BE2C (cell line): Measurements from ENCODE around the gene ITK.

Source experiments
- DNase-seq: peaks from one replicate; pipeline ENCODE4 v3.0.0-alpha.2; 2020
- H3K27me3 ChIP-seq: fragments of 250-450 bp; sonication (Bioruptor Pico); 2 replicates; pipeline ENCODE4 v1.5.1; 2020; ENCODE audit warnings: mild to moderate bottlenecking
- H3K36me3 ChIP-seq: fragments of 250-450 bp; sonication (Bioruptor Pico); 2 replicates; pipeline ENCODE4 v1.5.1; 2020; ENCODE audit warnings: mild to moderate bottlenecking
- H3K4me1 ChIP-seq: fragments of 250-450 bp; sonication (Bioruptor Pico); 2 replicates; pipeline ENCODE4 v1.5.1; 2020
- H3K4me3 ChIP-seq: 2 replicates; pipeline ENCODE4 v1.5.1; 2011; ENCODE audit warnings: low read depth, low read length
- H3K9me3 ChIP-seq: fragments of 250-450 bp; sonication (Bioruptor Pico); 2 replicates; pipeline ENCODE4 v1.5.1; 2020
- TF ChIP-seq, protein P1 (sequence below): IDR thresholded peaks from 2 replicates; pipeline ENCODE4 v1.5.1; 2012; ENCODE audit warnings: mild to moderate bottlenecking, low read depth, low read length

ITK gene

DNA sequence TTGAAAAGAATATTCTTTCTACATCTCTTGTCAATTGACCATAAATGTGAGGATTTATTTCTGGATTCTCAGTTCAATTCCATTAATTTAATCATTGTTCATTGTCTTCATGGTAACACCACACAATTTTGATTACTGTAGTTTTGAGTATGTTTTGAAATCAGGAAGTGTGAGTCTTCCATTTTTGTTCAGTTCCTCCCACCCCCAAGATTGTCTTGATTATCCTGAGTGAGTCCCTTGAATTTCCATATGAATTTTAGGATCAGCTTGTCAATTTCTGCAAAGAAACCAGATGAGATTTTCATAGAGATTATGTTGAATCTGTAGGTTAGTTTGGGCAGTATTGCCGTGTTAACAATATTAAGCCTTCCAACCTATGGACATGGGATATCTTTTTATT, 94.8 kb downstream of the ITK start:
- Histone ChIP-seq H3K9me3 (no peaks in the 10 kb centered on the region), H3K36me3 (no peaks in the 10 kb centered on the region), H3K4me3 (no peak overlapping the region), H3K4me1 (no peaks in the 10 kb centered on the region), H3K27me3 (no peaks in the 10 kb centered on the region)
- TF ChIP-seq, protein P1, sequence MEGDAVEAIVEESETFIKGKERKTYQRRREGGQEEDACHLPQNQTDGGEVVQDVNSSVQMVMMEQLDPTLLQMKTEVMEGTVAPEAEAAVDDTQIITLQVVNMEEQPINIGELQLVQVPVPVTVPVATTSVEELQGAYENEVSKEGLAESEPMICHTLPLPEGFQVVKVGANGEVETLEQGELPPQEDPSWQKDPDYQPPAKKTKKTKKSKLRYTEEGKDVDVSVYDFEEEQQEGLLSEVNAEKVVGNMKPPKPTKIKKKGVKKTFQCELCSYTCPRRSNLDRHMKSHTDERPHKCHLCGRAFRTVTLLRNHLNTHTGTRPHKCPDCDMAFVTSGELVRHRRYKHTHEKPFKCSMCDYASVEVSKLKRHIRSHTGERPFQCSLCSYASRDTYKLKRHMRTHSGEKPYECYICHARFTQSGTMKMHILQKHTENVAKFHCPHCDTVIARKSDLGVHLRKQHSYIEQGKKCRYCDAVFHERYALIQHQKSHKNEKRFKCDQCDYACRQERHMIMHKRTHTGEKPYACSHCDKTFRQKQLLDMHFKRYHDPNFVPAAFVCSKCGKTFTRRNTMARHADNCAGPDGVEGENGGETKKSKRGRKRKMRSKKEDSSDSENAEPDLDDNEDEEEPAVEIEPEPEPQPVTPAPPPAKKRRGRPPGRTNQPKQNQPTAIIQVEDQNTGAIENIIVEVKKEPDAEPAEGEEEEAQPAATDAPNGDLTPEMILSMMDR = no peak
- DNase-seq = no peak

GRCh38 chr5:157278319-157279037, 97.8 kb downstream of the ITK start:
- Histone ChIP-seq H3K27me3 (no peaks in the 10 kb centered on the region), H3K4me1 (no peaks in the 10 kb centered on the region), H3K4me3 (no peak overlapping the region), H3K9me3 (no peaks in the 10 kb centered on the region), H3K36me3 (no peaks in the 10 kb centered on the region)
- DNase-seq = no peak
- TF ChIP-seq, protein P1 = no peak

GRCh38 chr5:157279605-157280239, 99.1 kb downstream of the ITK start:
- H3K36me3 ChIP-seq = no peaks in the 10 kb centered on the region
- no peaks in the 10 kb centered on the region for H3K4me1 ChIP-seq
- no peak for DNase-seq
- TF ChIP-seq, protein P1 = no peak
- H3K4me3 ChIP-seq = no peak overlapping the region
- no peaks in the 10 kb centered on the region for H3K27me3 ChIP-seq
- H3K9me3 ChIP-seq = no peaks in the 10 kb centered on the region

DNA sequence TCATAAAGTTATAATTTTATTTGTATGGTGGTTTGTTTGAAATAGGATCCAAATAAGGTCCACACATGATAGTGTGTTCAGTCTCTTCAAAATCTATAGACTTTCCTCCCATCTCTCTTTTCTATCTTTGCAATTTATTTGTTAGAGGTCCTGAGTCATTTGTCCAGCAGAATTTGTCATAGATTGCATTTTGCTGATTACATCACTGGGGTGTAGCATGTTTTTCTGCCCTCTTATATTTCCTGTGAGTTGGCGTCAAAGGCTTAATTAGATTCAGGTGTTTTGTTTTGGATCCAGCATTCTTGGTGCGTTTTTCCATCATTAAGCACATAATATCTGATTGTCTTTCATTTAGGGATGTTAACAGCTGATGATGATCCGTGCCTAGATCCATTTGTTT, 100.3 kb downstream of the ITK start:
- H3K4me3 ChIP-seq = no peak overlapping the region
- no peaks in the 10 kb centered on the region for H3K27me3 ChIP-seq
- no peaks in the 10 kb centered on the region for H3K36me3 ChIP-seq
- no peaks in the 10 kb centered on the region for H3K9me3 ChIP-seq
- no peak for DNase-seq
- no peaks in the 10 kb centered on the region for H3K4me1 ChIP-seq
- TF ChIP-seq, protein P1 = no peak

- H3K4me1 ChIP-seq = no peaks in the 10 kb centered on the region
- no peak overlapping the region for H3K4me3 ChIP-seq
- H3K36me3 ChIP-seq = no peaks in the 10 kb centered on the region
- TF ChIP-seq, protein P1 = no peak
- H3K9me3 ChIP-seq = no peaks in the 10 kb centered on the region
- no peak for DNase-seq
- H3K27me3 ChIP-seq = no peaks in the 10 kb centered on the region
Measured at GRCh38 chr5:157282150-157282549, 101.5 kb downstream of the ITK start.

DNA sequence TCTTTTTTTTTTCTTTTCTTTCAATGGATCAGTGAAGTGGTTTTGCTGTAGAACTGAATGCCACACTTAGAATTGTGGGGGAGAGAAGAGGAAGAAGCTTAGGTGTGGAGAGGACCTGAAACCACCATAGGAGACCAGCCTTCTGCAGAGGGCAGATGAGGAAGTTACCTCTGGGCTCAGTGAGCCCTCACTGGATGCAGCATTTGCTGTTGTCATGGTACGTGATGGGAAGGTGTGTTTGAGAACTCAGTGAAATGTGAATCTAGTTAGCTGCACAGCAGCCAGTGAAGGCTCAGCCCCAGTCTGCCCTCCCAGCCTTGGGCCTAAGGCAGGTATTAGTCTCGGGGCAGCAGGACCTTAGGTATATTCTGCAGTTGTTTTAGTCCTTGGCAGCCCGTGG, 102.8 kb downstream of the ITK start:
- Histone ChIP-seq H3K36me3 (no peaks in the 10 kb centered on the region), H3K27me3 (no peaks in the 10 kb centered on the region), H3K4me1 (no peaks in the 10 kb centered on the region), H3K9me3 (no peaks in the 10 kb centered on the region), H3K4me3 (no peak overlapping the region)
- no peak for DNase-seq
- TF ChIP-seq, protein P1 = no peak
